ENCODE measurements around the gene NLRP9. TPM values are rescaled to one million over a fixed set of nuclear protein-coding genes. Genes with fewer than 3 reads are reported as not detected.

NLRP9 gene
- total and polyA plus RNA-seq, 2 of the 4 experiments (the other 2 are of a cell fraction), result not detected

- WGBS, 2 experiments (ENCODE audit: extremely low coverage in 2 of 2, insufficient read length in 1 of 2), result 67% methylated on average over 1 of the region's 9 CpGs; no CpG with 5 or more reads in 1 of the 2 experiments
- no peak overlapping the region for H2BK15ac ChIP-seq (ENCODE audit: low read depth, low read length)
- H3K9ac ChIP-seq (ENCODE audit: low read depth, low read length), result no peak overlapping the region
- H4K91ac ChIP-seq (ENCODE audit: insufficient read depth, low read depth, low read length), result no peak overlapping the region
- POLR2A ChIA-PET (ENCODE audit: unreplicated experiment), result interaction anchor here (0.7 kb wide), 1 partner anchor 32 kb away, joined by 12 read pairs; no protein-coding TSS in a partner anchor
- H3K79me1 ChIP-seq (ENCODE audit: low read depth in 1 of 2, low read length in 2 of 2), result peaks cover 26 to 80% of the 10 kb centered on the region in 2 experiments
- no peak overlapping the region for H4K5ac ChIP-seq (ENCODE audit: low read depth, low read length)
- H2BK20ac ChIP-seq (ENCODE audit: low read depth, low read length), result no peak overlapping the region
- H2AFZ ChIP-seq (replicated peaks; ENCODE audit: low read length, poor library complexity), result no peak overlapping the region
- ATAC-seq (ENCODE audit: low read depth), result peak; percentile 78
- peak; percentile 53 for DNase-seq
- H3K4me1 ChIP-seq (ENCODE audit: control insufficient read depth, insufficient read depth, low read length), result peaks cover 7% of the 10 kb centered on the region
- peaks cover 11% of the 10 kb centered on the region; the same call in 1 of the 2 replicates for H3K9me1 ChIP-seq (ENCODE audit: insufficient read depth, low read length)
- no peak overlapping the region for H3K56ac ChIP-seq (ENCODE audit: extremely low read depth, insufficient read depth, low read length)
- H3K14ac ChIP-seq (replicated peaks; ENCODE audit: low read depth, low read length), result no peak overlapping the region
- TF ChIP-seq MXI1 (IDR thresholded peaks at IDR 0.05; ENCODE audit: borderline replicate concordance, low read depth, low read length) (0 out of 2 replicates have a peak, but pooled peaks have one; percentile 25), BHLHE40 (IDR thresholded peaks at IDR 0.05; ENCODE audit: low read depth, low read length) (no peak)
- no peak overlapping the region for H2BK5ac ChIP-seq (ENCODE audit: low read depth, low read length, poor library complexity, severe bottlenecking)
- H3K18ac ChIP-seq (ENCODE audit: low read depth, low read length), result no peak overlapping the region
- peak overlapping the region; percentile 7; the same call in 1 of the 2 replicates for H3K27ac ChIP-seq (ENCODE audit: insufficient read depth, low read length)
- dilution Hi-C loops (cut with HindIII; ENCODE audit: low sequenced_read_pairs, unreplicated experiment) (no loop called here), in situ Hi-C loops (cut with MboI; ENCODE audit: low sequenced_read_pairs) (loop anchor here (25.0 kb wide), 1 partner anchor 456 kb away; the partner anchor contains the start of gene ZNF444), intact Hi-C loops (cut with micrococcal nuclease) (no loop called here)
- H2AK9ac ChIP-seq (replicated peaks; ENCODE audit: low read depth, low read length, poor library complexity), result no peak overlapping the region
- H4K8ac ChIP-seq (ENCODE audit: low read depth in 2 of 2, low read length in 2 of 2), result no peak overlapping the region
- H3K36me3 ChIP-seq (ENCODE audit: control insufficient read depth, insufficient read depth, low read length), result peaks cover 61% of the 10 kb centered on the region
- H2AK5ac ChIP-seq (ENCODE audit: low read depth, low read length), result no peak overlapping the region
- peaks cover 86% of the 10 kb centered on the region for H4K20me1 ChIP-seq (ENCODE audit: insufficient read depth, low read length)
- BruUV-seq (replicated peaks), result no TSS peak
- no peaks in the 10 kb centered on the region for H3K27me3 ChIP-seq (ENCODE audit: control insufficient read depth, insufficient read depth, low read length)
- no peak overlapping the region for H3K4me2 ChIP-seq (ENCODE audit: low read depth, low read length)
- H3K23ac ChIP-seq (ENCODE audit: low read depth, low read length), result no peak overlapping the region
- H3K9me3 ChIP-seq (ENCODE audit: control insufficient read depth, insufficient read depth, low read length), result no peaks in the 10 kb centered on the region
- no peak overlapping the region for H3K4me3 ChIP-seq (ENCODE audit: insufficient read depth, low read depth, low read length)
- H2BK120ac ChIP-seq (ENCODE audit: low read depth, low read length), result no peak overlapping the region
- no peak overlapping the region for H3K4ac ChIP-seq (ENCODE audit: low read depth, low read length)
- CTCF ChIA-PET, result interaction anchor here (1.3 to 1.4 kb wide), 2 partner anchors 10 to 27 kb away, joined by 3 read pairs; no protein-coding TSS in a partner anchor
These were observed 56.8 kb downstream of the NLRP9 start for GRCh38 chr19:55681131-55682092.

All from IMR-90 (cell line).